ENCODE measurements around the gene ARMC7. TPM values are rescaled to one million over a fixed set of nuclear protein-coding genes. Genes with fewer than 3 reads are reported as not detected.
A peak's percentile ranks its signal among the peaks of the same experiment; 100 is the strongest.
"Not testable (repeated sequence)": the region's sequence is repeated elsewhere in the genome, so short reads cannot be mapped to it uniquely, and the experiment has no call there.

The ARMC7 gene
- polyA plus RNA-seq (2013, experiment 1 of 2; ENCODE audit: insufficient read length): 8.1 TPM
- polyA plus RNA-seq (2013, experiment 2 of 2; ENCODE audit: insufficient read length): 6.7 TPM

DNA sequence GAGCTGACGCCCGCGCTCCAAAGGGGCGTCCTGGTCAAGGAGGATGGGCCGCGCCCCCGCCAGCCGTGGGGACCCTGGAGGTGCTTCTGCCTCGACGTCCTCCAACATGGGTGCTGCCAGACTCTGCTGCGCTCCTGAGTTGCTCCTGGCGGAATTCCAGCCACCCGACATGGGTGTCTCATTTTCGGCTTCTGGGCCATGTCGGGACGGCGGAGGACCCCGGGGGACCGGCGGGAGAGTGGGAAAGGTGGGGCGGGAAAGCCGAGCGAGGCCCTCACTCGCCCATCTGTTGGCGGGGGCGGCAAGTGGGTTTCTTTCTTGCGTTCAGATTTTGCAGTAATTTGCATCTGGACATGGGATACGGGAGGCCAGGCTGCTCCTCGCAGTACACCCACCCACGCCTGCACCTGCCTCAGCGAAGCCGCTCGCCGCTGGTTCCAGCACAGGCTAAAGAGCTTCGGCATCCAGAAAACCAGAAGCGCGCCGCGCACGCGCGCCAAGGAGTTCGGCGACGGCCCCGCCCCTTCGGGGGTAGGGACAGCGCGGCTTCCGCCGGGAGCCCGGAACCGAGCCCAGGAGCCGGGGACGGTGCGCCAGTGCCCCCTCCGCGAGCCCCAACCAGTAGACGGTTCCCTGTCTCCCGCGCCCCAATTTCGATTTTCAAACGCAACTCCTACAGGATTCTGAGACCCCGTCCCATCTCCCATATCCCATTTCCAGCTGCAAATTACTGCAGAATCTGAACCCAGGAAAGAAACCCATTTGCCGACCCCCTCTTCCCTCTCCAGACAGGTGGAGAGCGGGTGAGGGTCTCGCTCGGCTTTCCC lies at the start of gene ARMC7:
ARMC7 (plus strand) TSS at position 563 of the 827 bp plus-strand sequence. CDS start 320 bp downstream, outside the sequence.
- DNase-seq: peak; percentile 81

GRCh38 chr17:75060434-75061054 lies 49.2 kb upstream of the ARMC7 start:
- no peak for DNase-seq

- DNase-seq: no peak
Observed at GRCh38 chr17:75061055-75061438, 48.7 kb upstream of the ARMC7 start.

DNA sequence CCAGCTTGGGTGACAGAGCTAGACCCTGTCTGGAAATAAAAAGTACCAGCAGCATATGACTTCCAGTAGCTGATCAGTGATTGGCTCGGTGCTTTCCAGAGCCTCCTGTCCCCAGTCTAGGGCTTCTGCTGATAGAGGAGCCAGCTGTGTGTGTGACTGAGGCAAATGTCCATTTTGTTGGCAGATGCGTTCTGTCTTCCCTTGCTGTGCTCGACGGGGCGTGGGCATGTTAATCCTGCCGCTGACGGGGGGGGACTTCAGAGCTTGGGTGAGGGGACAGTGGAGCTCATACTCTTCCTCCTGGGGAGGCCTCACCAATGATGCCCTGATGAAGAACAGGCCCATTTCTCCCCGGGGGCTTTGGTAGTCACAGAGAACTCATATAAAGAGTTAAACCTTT lies 48.2 kb upstream of the ARMC7 start:
- no peak for DNase-seq

- DNase-seq: no peak
Observed at GRCh38 chr17:75063201-75063600, 46.6 kb upstream of the ARMC7 start.

DNA sequence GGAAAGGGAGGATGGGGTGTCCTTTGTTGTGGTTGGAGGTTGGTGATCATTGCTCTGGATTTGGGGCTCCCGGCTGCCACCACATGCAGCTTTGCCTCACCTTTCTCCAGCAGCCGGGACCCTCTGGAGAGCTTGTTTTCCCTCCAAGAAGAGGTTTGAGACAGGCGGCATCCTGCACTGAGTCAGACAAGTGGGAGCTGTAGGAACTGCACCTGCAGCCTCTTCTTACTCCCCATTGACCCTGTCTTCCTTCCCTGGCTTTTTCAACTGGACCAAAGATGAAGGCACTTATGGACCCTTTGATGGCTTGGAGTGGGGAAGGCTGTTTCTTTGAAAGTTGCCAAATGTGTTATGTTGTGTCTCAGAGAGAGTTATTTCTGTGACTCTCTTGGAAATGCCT lies 46.1 kb upstream of the ARMC7 start:
- DNase-seq: no peak

- DNase-seq: no peak
Observed at GRCh38 chr17:75064040-75064439, 45.7 kb upstream of the ARMC7 start.

GRCh38 chr17:75064460-75064859 lies 45.3 kb upstream of the ARMC7 start:
- DNase-seq: no peak

DNA sequence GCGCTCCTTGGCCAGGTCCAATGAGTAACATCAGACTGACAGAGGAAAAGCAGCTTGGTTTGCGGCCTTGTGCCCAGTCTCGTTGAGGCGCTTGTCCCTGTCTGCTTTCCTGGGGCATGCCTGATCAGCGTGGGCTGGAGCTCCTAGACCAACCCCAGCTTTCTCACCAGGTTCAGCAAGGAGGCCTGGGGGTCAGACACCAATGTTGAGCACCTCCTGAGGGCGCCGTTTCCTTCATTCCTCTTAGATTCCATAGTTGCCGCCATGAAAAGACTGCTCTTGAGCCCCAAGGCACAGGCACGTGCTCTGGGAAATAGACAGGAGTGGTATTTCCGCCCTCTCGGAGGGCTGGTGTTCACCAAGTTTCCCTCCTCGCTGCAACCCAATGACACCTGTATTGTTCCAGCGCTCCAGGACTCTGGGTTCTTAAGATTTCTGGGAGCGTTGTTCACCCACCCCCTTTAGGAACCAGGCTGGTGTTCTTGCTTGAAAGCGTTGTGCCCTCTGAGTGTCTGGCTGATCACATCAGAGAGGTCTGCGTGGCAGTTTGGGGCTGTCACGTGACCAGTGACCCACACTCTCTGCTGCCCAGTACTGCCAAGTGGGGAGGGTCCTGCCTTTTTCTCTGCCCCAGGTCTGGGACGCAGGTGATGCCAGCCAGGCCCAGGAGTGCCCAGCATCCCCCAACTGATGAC lies 44.8 kb upstream of the ARMC7 start:
- DNase-seq: no peak

DNA sequence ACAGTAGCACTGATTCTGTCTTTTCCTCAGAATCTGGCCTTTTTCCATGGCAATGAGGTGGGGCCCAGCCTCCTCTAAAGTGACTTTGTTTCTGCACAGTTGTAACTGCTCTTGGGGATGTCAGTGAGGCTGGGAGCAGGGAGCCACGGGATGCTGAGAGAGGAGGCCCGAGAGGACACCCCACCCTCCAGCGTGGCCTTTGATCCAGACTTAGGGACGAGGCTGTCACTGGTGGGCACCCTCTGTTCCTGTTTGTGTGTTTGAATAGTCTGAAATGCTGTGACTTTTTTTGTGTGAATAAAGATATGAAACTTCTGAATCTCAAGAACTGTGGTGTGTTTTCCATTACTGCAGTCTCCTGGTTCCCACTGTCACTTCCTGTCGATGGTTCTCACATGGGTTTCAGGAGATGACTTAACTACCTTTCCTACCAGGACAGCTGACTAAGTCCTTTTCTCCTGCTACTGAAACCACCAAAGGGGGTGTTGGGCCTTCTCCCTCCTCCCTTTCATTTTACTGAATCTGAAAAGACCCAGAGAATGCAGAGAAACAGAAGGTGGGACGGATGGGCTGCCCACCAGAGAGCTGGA lies 44.1 kb upstream of the ARMC7 start:
- DNase-seq: peak; percentile 41

- DNase-seq: no peak
Observed at GRCh38 chr17:75067856-75068255, 41.9 kb upstream of the ARMC7 start.

GRCh38 chr17:75068750-75069149 lies 41.0 kb upstream of the ARMC7 start:
- no peak for DNase-seq

GRCh38 chr17:75069783-75070182 lies 40.0 kb upstream of the ARMC7 start:
- DNase-seq: peak; percentile 30

DNA sequence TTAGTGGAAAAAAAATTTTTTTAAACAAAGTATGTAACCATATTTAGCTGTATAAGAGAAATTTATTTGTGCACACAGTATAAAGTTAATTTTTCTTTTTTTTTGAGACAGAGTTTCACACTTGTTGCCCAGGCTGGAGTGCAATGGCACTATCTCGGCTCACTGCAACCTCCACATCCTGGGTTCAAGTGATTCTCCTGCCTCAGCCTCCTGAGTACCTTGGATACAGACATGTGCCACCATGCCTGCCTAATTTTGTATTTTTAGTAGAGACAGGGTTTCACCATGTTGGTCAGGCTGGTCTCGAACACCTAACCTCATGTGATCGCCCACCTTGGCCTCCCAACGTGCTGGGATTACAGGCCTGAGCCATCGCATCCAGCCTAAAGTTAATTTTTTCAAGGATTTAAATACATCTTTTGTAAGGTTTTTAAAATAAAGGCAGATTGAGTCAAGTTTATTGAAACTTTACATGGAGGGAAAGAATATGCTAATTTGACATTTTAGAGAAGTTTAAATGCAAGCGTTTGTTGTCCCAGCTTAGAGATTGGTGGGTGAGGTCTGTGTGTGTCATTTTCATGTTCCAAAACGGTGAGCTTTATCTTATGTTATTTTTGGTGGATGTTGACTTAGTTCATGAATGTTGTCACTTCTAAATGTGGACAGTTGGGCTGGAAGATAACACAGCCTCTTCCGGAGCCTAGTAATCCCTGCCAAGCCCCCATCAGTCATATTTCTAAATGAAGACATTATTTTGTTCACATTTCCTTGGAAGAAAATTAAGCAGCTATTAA lies 38.1 kb upstream of the ARMC7 start:
- DNase-seq: not testable (repeated sequence)

GRCh38 chr17:75072909-75073308 lies 36.9 kb upstream of the ARMC7 start:
- DNase-seq: not testable (repeated sequence)

DNA sequence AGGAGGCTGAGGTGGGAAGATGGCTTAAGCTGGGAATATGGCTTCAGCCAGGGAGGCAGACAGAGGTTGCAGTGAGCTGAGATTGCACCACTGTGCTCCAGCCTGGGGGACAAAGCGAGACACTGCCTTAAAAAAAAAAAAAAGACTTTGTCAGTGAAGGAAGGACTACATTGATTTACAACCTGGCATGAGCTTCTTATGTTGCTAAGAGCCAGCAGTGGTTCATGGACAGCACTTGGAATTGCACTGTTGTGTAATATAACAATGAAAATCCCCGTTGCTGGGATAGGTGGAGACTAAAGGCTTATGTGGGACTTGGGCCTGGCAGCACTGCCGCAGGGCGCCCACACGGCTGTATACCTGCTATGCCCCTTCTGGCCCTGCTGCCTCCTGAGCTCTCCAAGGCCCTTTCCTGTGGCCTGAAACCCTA lies 36.1 kb upstream of the ARMC7 start:
- DNase-seq: no peak

DNA sequence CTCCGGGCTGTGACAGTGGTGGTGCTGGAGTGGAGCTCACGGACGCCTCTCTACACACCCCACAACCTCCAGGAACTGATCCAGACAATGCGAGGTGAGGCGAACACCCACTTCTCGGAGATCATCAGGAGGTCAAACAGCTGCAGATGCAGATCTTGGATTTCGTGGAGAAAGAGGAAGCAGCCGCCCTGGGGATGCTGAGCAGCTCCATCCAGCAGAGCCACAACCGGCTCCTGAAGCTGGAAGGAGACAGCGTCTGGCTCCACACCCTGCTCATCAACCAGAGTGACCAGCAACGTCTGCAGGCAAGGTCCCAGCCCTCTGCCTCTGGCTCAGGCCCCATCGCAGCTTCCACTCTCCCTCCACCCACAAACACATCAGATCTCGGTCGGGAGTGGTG lies 35.2 kb upstream of the ARMC7 start:
- no peak for DNase-seq

DNA sequence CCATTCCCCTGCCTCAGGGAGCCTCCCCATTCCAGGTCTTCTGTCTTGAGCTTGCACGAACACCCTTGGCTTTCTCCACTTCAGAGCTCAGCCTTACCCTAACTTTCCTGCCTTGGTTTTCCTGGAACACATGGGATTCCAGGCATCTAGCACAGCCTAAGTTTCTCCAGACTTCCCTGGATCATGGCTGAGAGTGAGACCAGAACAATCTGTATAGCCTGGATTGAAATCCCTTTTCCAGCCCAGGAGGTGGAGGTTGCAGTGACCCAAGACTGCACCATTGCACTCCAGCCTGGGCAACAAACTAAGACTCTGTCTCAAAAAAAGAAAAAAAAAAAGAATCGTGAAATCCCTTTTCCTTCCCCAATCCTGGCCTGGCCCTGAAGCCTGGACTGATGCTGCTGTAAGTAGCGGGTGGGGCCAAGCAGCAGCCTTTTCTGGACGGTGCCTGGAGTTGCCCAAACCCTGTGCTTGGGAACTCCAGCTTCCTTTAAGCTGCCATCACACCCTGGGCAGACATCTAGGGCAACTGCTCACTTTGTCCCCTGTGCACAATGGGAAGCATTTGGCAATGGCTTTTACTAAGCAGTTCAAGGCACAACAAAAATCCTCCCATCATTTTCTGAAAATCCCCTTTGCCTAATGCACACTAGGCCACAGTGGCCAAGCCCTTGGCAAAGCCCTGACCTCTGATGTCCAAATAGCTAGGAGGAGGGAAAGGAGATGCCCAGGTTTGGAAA lies 34.0 kb upstream of the ARMC7 start:
- no peak for DNase-seq

- no peak for DNase-seq
Observed at GRCh38 chr17:75077072-75077495, 32.7 kb upstream of the ARMC7 start.

GRCh38 chr17:75077496-75078283 lies 32.1 kb upstream of the ARMC7 start:
- peak; percentile 40 for DNase-seq
